Stimulated activated CD8-positive, alpha-beta memory T cell treated with anti-CD3 and anti-CD28 coated beads, Interleukin-12 subunit alpha, Interleukin-12 subunit beta, amount 100 ng/mL, for 1 hour (primary cell): ENCODE data around the gene ZFPL1.
A peak's percentile ranks its signal among the peaks of the same experiment; 100 is the strongest.
"Not testable (repeated sequence)": the region's sequence is repeated elsewhere in the genome, so short reads cannot be mapped to it uniquely, and the experiment has no call there.

ENCODE experiments used
- DNase-seq: peaks from one replicate; pipeline ENCODE4 v3.0.0-alpha.2; 2020; ENCODE audit warnings: low read depth

The ZFPL1 gene

GRCh38 chr11:65114538-65115171, 30.6 kb downstream of the ZFPL1 start:
- DNase-seq, result no peak

DNA sequence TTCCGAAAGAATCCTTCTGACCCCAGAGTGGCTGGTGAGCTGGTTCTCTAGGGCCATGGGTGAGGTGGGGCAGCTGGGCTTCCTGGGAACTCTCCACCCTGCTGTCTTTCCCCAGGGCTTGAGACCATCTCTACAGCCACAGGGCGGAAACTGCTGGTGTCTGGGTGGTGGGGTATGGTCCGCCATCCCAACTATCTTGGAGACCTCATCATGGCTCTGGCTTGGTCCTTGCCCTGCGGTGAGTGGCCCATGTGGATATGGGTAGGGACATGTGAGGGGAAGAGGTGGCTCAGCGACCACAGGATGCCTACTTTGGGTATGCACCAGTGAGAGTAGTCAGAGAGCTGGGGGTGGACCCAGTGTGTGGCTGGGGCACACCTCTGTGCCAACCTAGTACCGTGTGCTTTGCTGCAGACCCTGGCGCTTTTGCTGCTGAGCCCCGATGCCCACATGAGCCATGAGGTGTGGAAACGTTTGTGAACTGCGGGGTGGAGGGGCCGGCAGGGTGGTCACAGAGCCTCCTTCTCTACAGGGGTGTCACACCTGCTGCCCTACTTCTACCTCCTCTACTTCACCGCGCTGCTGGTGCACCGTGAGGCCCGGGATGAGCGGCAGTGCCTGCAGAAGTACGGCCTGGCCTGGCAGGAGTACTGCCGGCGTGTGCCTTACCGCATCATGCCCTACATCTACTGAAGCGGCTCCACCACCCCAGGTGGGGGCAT, 31.5 kb downstream of the ZFPL1 start:
- no peak for DNase-seq

DNA sequence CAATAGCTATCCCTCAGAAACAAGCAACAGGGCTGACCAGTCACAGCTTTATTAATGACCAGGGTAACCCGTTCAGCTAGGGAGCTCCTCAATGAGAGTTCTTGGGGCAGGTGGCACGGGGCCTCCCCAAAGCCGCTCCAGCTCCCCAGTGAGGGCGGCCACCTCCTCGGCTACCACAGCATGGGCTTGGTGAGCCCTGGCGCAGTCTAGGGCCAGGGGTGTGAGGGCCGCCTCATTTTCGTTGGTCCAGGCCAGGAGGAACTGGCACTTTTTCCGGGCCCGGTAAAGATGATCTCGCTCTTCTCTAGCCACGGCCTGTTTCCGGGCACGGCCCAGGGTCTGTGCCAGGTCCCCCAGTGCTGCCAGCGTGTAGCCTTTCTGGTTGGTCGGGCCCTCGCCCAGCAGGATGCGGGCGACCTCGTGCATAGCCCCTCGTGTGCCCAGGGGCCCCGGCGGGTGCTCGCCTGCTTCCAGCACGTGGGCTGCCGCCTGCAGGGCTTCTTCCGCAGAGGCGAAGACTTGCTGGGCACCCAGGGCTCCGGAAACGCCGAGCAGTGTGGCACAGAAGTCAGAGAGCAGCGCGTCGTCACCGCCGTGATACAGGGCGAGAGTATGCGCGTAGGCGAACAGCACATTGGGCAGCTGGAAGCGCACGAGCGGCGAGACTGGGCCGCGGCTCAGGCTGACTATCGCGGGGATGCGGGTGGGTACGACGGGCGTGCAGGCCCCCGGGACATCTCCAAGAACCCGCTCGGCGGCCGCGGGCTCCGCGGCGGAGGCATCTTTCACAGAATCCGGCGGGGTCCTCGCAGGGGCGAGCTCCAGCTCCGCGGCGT, 32.6 kb downstream of the ZFPL1 start:
- DNase-seq, result no peak

GRCh38 chr11:65117206-65118096, 33.4 kb downstream of the ZFPL1 start, which contains the start of gene ZNHIT2:
TSS of gene ZNHIT2 (minus strand) at chr11:65117701. CDS start at chr11:65117653, 48 bp downstream.
- DNase-seq, result peak; percentile 100

DNA sequence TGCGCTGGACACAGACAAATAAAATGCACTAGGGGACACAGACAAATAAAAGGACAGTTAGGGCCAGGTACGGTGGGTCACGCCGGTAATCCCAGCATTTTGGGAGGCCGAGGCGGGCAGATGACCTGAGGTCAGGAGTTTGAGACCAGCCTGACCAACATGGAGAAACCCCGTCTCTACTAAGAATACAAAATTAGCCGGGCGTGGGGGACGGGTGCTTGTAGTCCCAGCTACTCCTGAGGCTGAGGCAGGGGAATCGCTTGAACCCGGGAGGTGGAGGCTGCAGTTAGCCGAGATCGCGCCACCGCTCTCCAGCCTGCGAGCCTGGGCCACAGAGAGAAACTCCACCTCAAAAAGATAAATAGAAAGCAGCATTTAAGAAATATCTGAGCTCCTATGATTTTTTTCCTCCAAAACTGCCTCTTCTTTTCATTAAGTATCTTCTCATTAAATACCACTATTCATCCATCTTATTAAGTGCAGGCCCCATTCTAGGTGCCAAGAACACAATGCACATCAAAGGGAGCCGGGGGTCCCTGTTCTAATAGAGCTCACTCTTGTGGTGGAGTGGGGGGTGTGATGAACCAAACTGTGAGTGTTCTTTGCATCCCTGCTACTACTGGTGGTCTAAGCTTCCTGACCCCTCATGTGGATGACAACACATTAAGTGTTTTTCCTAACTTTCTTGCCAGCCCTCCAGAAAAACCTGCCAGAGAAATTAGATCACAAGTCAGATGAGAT, 34.2 kb downstream of the ZFPL1 start:
- DNase-seq, result no peak

- DNase-seq, result not testable (repeated sequence)
Observed at GRCh38 chr11:65118891-65119669, 35.1 kb downstream of the ZFPL1 start.

GRCh38 chr11:65119670-65119995, 35.6 kb downstream of the ZFPL1 start:
- no peak for DNase-seq

- DNase-seq, result no peak
Observed at GRCh38 chr11:65120831-65121230, 36.8 kb downstream of the ZFPL1 start.

DNA sequence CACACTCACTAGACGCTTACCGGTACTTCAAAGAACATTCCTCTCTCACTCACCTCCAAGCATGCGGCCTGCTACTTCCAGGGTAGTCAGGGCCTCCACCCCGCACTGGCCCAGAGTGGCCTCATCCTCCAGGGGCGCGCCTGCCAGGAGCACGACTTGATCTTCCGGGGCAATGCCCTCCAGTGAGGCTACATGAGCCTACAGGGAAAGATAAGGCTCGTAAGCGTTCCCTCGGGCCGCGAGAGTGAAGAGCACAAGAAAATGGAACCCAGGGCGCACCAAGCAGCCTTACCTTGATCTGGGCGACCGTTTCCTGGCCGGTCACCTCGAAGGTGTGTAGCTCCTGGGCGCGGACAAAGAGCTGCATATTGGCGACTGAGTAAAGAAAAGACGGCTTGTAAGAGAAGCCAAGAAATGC, 37.4 kb downstream of the ZFPL1 start:
- no peak for DNase-seq

DNA sequence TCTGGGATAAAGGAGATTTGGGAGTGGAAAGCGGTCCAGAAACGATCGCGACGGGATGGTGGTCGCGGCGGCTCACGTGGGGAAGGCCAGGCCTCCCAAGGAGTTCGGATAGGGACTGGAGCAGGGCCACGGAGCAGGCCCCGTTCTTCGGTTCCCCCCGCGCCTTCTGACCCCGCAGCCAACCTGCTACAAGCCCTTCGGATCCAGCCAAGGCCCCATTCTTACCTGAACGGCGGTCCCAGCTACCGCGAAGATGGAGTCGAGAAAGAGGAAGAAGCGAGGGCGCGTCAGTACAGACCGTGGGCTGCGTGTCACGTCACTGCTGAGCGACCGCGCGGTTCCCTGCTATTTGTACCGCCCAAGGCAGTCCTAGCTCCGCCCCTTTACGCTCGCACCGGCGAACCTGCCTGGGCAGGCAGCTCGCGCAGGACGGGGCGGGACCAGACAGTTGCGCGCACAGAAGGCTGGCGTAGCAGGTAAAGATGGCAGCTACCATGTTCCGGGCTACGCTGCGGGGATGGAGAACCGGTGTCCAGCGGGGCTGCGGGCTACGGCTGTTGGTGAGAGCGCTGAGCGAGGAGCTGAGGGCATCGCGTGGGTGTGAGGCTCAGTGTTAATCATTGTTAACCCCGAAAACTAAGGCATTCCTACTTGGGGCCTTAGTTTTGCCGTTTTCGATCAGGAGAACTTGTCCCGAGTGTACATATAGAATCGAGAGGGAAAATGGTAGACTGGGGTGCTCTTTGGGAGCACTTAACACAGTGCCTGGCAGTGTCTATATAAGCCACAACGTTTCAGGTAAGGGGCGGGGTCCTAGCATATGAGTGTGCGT, 38.1 kb downstream of the ZFPL1 start, which contains the start of the genes FAU and MRPL49:
Gene FAU, minus strand, starts transcription at position 270 of the 832 bp plus-strand sequence. CDS start 321 bp downstream, outside the sequence.
Gene MRPL49, plus strand, starts transcription at position 457 of the 832 bp plus-strand sequence. Its CDS starts 26 bp downstream, at position 483.
- DNase-seq, result peak; percentile 98

GRCh38 chr11:65124480-65125196, 40.6 kb downstream of the ZFPL1 start:
- DNase-seq, result no peak

- no peak for DNase-seq
Observed at GRCh38 chr11:65125197-65126056, 41.4 kb downstream of the ZFPL1 start.

DNA sequence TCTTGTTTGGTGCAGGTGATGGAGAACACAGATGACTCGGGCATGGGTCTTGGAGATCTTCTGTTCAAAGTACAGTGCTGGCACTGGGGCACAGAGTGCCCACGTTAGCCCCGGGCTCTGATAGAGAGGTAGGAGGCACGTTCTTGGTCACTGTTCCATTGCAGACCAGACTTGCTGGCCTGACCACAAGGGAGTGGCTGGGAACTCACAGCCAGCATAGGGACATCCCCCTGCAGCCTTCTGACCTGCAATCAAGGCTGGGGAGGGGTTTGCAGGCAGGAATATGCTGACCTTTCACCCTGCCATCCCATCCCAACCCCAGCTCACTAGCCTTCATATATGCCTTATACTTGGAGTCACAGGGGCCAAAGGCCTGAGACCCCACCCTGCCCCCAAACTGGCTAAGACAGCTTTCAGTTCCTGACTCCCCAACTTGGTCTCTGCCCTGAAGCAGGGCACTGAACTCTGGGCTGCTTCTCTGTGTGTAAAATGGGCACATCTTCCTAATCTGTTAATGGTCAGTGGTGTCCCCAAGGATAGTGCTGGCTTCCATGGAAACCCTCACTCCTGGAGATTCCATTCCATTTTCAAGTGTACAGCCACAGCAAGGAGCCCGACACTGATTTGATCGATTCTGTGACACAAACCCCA, 42.7 kb downstream of the ZFPL1 start:
- no peak for DNase-seq

- DNase-seq, result no peak
Observed at GRCh38 chr11:65127473-65128181, 43.6 kb downstream of the ZFPL1 start.

DNA sequence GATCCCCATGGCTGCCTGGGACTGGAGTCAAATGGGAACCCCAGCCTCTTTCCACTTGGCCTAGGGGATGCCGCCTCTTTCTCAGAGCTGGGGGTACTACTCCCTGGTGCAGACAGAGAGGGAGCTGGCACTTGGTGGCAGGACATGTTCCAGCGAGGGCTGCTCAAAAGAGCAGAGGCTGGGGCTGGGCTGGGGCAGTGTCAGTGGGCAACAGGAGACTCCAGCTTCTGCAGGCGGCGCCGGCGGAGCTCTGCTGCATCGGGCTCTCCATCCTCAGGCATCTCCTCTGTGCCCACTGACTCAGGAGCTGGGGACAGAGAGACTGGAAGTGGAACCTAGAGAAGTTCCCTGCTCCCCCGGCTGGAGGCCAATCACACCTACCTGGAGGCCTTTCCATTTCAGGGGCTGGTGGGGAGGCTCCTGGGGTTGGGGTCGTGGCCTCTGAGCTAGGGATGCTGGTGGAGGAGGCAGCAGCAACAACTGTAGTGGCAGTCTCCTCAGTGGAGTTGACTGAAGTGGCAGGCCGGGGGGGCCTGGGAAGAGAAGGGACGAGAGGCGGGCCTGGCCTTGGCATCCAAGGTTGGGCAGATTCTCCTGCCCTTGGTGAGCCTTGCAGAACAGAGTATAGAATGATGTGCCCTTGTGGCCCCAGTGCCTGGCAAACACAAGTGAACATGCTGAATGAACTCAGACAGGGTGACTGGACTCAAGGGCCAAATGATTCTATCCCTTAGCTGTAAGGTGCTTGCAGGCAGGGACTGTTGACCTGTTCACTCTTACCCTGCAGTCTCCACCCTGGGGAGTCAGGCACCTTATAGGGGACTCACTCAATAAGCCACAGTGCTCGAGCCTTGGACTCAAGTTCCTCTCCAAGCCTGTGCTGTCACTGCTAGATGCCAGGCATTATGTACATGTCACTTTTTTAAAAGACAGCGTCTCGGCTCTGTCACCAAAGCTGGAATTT, 44.4 kb downstream of the ZFPL1 start:
- DNase-seq, result no peak
